Calu3 (cell line): ENCODE measurements around the gene PPY. TPM values are rescaled to one million over a fixed set of nuclear protein-coding genes. Genes with fewer than 3 reads are reported as not detected.
A peak's percentile ranks its signal among the peaks of the same experiment; 100 is the strongest.
"Not testable (repeated sequence)": the region's sequence is repeated elsewhere in the genome, so short reads cannot be mapped to it uniquely, and the experiment has no call there.

ENCODE experiments used
- BruUV-seq: library from RNA; stranded (reverse); fragments of 400-500 nt; replicated peaks from 2 replicates; lab custom pipeline; 2021; lab: Mats Ljungman, UMichigan
- CTCF ChIA-PET: fragments of 300-600 bp; sonication (Branson Sonifier 250); formaldehyde crosslinking; loops from one replicate; lab custom pipeline; 2022; ENCODE audit warnings: antibody characterized with exemption; lab: Charles Lee
- DNase-seq: peaks from one replicate; pipeline ENCODE4 v3.0.0; 2022
- H3K27ac Mint-ChIP-seq: one replicate; pipeline ENCODE4 v1.8.0; 2022; ENCODE audit warnings: mixed read lengths; ENCODE audit not compliant: unreplicated experiment
- H3K27me3 Mint-ChIP-seq: one replicate; pipeline ENCODE4 v1.8.0; 2022; ENCODE audit warnings: mixed read lengths; ENCODE audit not compliant: unreplicated experiment
- H3K36me3 Mint-ChIP-seq: one replicate; pipeline ENCODE4 v1.8.0; 2022; ENCODE audit warnings: mild to moderate bottlenecking, moderate library complexity, mixed read lengths; ENCODE audit not compliant: insufficient read depth, unreplicated experiment
- H3K4me1 Mint-ChIP-seq: one replicate; pipeline ENCODE4 v1.8.0; 2022; ENCODE audit warnings: mild to moderate bottlenecking, low read depth, mixed read lengths; ENCODE audit not compliant: unreplicated experiment
- H3K4me3 Mint-ChIP-seq: one replicate; pipeline ENCODE4 v1.8.0; 2022; ENCODE audit warnings: mild to moderate bottlenecking, low read depth, moderate library complexity, mixed read lengths; ENCODE audit not compliant: unreplicated experiment
- H3K9me3 Mint-ChIP-seq: one replicate; pipeline ENCODE4 v1.8.0; 2022; ENCODE audit warnings: low read depth, mixed read lengths; ENCODE audit not compliant: unreplicated experiment
- intact Hi-C: fragments of 100-400 bp; cut with micrococcal nuclease; formaldehyde crosslinking; loops from one replicate; pipeline ENCODE4 v1.10.0; 2022; ENCODE audit not compliant: unreplicated experiment
- total RNA-seq: library from RNA; stranded (reverse); gene quantifications from 2 replicates; pipeline ENCODE4 v1.2.3, GENCODE V29; 2022
- TF ChIP-seq, protein P1 (sequence below): fragments of 200-600 bp; IDR thresholded peaks from one replicate; pipeline ENCODE4 v1.8.0; 2022; ENCODE audit warnings: antibody characterized with exemption; ENCODE audit not compliant: unreplicated experiment

Gene PPY
- total RNA-seq, 1 experiment from 2014 or later, result not detected

DNA sequence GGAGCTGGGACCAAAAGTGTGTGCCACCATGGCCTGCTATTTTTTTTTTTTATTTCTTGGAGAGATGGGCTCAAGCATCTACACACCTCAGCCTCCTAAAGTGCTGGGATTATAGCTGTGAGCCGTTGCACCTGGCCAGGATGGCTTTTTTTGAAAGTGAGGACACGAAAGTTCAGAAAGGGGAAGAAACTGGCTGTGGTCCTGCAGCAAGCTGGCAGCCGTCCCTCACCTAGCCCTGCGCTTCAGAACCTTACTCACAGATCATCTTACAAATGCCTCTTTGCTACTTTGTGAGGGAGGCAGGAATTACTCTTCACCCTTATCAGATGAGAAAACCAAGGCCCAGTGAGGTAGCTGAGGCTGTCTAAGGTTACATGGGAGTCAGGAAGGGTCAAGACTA lies 4.5 kb upstream of the PPY start:
- Mint-ChIP-seq H3K4me3 (no peak overlapping the region), H3K36me3 (no peaks in the 10 kb centered on the region), H3K27me3 (peaks cover 60% of the 10 kb centered on the region), H3K4me1 (peaks cover 11% of the 10 kb centered on the region), H3K9me3 (no peaks in the 10 kb centered on the region), H3K27ac (no peak overlapping the region)
- no peak for DNase-seq
- TF ChIP-seq, protein P1, sequence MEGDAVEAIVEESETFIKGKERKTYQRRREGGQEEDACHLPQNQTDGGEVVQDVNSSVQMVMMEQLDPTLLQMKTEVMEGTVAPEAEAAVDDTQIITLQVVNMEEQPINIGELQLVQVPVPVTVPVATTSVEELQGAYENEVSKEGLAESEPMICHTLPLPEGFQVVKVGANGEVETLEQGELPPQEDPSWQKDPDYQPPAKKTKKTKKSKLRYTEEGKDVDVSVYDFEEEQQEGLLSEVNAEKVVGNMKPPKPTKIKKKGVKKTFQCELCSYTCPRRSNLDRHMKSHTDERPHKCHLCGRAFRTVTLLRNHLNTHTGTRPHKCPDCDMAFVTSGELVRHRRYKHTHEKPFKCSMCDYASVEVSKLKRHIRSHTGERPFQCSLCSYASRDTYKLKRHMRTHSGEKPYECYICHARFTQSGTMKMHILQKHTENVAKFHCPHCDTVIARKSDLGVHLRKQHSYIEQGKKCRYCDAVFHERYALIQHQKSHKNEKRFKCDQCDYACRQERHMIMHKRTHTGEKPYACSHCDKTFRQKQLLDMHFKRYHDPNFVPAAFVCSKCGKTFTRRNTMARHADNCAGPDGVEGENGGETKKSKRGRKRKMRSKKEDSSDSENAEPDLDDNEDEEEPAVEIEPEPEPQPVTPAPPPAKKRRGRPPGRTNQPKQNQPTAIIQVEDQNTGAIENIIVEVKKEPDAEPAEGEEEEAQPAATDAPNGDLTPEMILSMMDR, result no peak
- CTCF ChIA-PET, result interaction anchor here (0.6 to 1.0 kb wide), 4 partner anchors 43 to 275 kb away, joined by 3 to 6 read pairs (median 4); no protein-coding TSS in a partner anchor
- intact Hi-C loops, result no loop called here
- BruUV-seq, result no TSS peak

DNA sequence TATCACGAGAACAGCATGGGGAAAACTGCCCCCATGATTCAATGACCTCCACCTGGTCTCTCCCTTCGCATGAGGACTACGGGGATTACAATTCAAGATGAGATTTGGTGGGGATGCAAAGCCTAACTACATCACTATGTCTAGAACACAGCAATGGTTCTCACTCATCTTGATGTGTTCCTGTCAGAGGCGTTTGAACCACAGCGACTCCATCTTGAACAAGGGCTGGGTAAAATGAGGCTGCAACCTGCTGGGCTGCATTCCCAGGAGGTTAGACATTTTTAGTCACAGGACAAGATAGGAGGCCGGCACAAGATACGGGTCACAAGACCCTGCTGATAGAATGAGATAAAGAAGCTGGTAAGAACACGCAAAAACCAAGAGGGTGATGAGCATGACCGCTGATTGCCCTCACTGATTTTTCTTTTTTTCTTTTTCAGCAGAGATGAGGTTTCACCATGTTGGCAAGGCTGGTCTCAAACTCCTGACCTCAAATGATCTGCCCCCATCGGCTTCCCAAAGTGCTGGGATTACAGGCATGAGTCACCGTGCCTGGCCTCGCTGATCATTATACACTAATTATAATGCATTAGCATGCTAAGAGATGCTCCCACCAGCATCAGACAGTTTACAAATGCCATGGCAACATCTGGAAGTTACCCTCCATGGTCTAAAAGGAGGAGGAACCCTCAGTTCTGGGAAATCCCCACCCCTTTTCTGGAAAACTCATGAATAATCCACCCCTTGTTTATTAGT lies 3.0 kb upstream of the PPY start:
- H3K4me3 Mint-ChIP-seq, result no peak overlapping the region
- TF ChIP-seq, protein P1, result no peak
- CTCF ChIA-PET, result interaction anchor here (0.9 to 2.6 kb wide), 3 partner anchors 36 to 196 kb away, joined by 4 to 24 read pairs (median 6); no protein-coding TSS in a partner anchor
- intact Hi-C loops, result loop anchor here (2.0 kb wide), 1 partner anchor 96 kb away; no protein-coding TSS in a partner anchor
- no peaks in the 10 kb centered on the region for H3K36me3 Mint-ChIP-seq
- DNase-seq, result no peak
- peaks cover 60% of the 10 kb centered on the region for H3K27me3 Mint-ChIP-seq
- no peaks in the 10 kb centered on the region for H3K9me3 Mint-ChIP-seq
- H3K4me1 Mint-ChIP-seq, result peaks cover 11% of the 10 kb centered on the region
- BruUV-seq, result no TSS peak
- no peak overlapping the region for H3K27ac Mint-ChIP-seq

DNA sequence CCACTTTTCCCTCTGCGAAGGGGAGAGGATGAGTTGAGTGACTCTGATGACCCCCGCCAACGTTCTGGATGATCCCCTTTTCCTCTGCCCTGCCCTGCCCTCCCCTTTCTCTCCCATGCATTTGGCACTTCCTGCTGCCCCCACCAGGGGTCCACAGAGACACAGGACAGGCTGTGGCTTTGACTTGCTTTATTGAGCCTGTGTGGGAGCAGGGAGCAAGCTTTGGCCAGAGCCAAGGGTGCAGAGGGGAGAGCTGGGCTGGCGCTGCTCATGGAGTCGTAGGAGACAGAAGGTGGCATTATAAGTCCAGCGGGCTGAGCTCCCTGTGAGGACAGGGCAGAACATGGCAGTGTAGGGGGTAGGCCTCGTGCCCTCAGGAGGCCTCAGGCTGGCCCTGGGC lies 1.6 kb downstream of the PPY start:
- Mint-ChIP-seq H3K27me3 (peaks cover 81% of the 10 kb centered on the region), H3K4me3 (no peak overlapping the region), H3K9me3 (no peaks in the 10 kb centered on the region), H3K36me3 (no peaks in the 10 kb centered on the region), H3K27ac (no peak overlapping the region), H3K4me1 (peaks cover 11% of the 10 kb centered on the region)
- TF ChIP-seq, protein P1, result peak; percentile 89
- DNase-seq, result peak; percentile 73
- no TSS peak for BruUV-seq
- intact Hi-C loops, result no loop called here
- CTCF ChIA-PET, result interaction anchor here (1.1 to 1.6 kb wide), 2 partner anchors 24 to 101 kb away, joined by 3 to 5 read pairs; no protein-coding TSS in a partner anchor

DNA sequence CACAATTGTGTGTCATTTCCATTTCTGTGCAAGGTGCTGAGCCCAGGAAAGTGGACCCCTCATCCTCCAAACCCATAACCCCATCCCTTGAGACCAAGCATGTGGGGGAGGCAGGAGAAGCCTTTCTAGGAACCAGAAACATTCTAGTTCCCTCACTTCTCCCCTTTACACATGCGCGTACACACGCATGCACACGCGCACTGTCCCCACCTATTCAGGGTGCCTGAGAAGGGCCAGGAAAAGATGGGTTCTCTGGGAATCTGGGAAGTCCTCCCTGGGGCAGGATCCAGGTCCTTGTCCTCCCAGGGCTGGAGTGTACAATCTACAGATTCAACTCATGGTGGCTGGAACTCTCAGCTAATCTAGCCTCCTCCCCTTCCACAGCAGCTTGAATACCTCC lies 2.4 kb downstream of the PPY start:
- H3K9me3 Mint-ChIP-seq, result no peaks in the 10 kb centered on the region
- H3K4me3 Mint-ChIP-seq, result no peak overlapping the region
- no TSS peak for BruUV-seq
- no peak overlapping the region for H3K27ac Mint-ChIP-seq
- CTCF ChIA-PET, result interaction anchor here (1.1 to 1.6 kb wide), 3 partner anchors 13 to 101 kb away, joined by 3 to 5 read pairs (median 3); no protein-coding TSS in a partner anchor
- no peak for DNase-seq
- TF ChIP-seq, protein P1, result no peak
- peaks cover 6% of the 10 kb centered on the region for H3K4me1 Mint-ChIP-seq
- H3K36me3 Mint-ChIP-seq, result no peaks in the 10 kb centered on the region
- peaks cover 80% of the 10 kb centered on the region for H3K27me3 Mint-ChIP-seq
- intact Hi-C loops, result no loop called here

DNA sequence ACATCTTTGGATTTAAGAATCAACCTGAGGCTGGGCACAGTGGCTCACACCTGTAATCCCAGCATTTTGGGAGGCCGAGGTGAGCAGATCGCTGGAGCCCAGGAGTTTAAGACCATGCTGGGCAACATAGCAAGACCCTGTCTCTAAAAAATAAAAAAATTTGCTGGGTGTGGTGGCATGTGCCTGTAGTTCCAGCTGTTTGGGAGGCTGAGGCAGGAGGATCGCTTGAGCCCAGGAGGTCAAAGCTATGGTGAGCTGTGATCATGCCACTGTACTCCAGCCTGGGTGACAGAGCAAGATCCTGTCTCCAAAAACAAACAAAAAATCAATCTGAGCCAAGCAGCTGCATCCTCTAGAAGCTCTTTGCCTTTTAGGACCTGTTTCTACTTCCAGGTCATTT lies 2.8 kb downstream of the PPY start:
- CTCF ChIA-PET, result interaction anchor here (1.1 to 1.3 kb wide), 2 partner anchors 13 to 23 kb away, joined by 3 read pairs; no protein-coding TSS in a partner anchor
- DNase-seq, H3K4me3 Mint-ChIP-seq, H3K4me1 Mint-ChIP-seq, H3K36me3 Mint-ChIP-seq, H3K27ac Mint-ChIP-seq, BruUV-seq, intact Hi-C loops, H3K9me3 Mint-ChIP-seq: not testable (repeated sequence)
- peaks cover 80% of the 10 kb centered on the region for H3K27me3 Mint-ChIP-seq
